Astrocyte of the hippocampus (primary cell): Measurements from ENCODE around the gene TAPT1.

ENCODE experiments used
- DNase-seq: peaks from one replicate; pipeline ENCODE4 v3.0.0; 2011; ENCODE audit warnings: low read depth, low spot score

TAPT1 gene

GRCh38 chr4:16225863-16226815 lies at the start of gene TAPT1:
Gene TAPT1, minus strand, starts transcription at chr4:16226471. Its CDS starts 14 bp downstream, at chr4:16226457.
- peak; percentile 92 for DNase-seq

GRCh38 chr4:16271411-16271810 lies 45.1 kb upstream of the TAPT1 start:
- DNase-seq, result no peak

GRCh38 chr4:16270454-16271328 lies 44.4 kb upstream of the TAPT1 start:
- DNase-seq, result no peak

GRCh38 chr4:16269742-16270453 lies 43.6 kb upstream of the TAPT1 start:
- peak; percentile 84 for DNase-seq

GRCh38 chr4:16269240-16269639 lies 43.0 kb upstream of the TAPT1 start:
- DNase-seq, result no peak

GRCh38 chr4:16268290-16268689 lies 42.0 kb upstream of the TAPT1 start:
- no peak for DNase-seq

GRCh38 chr4:16267639-16268038 lies 41.4 kb upstream of the TAPT1 start:
- DNase-seq, result no peak

- no peak for DNase-seq
These were observed 39.5 kb upstream of the TAPT1 start for GRCh38 chr4:16265820-16266219.

GRCh38 chr4:16264798-16265197 lies 38.5 kb upstream of the TAPT1 start:
- DNase-seq, result peak; percentile 63

GRCh38 chr4:16263056-16263455 lies 36.8 kb upstream of the TAPT1 start:
- peak; percentile 26 for DNase-seq

- no peak for DNase-seq
These were observed 35.9 kb upstream of the TAPT1 start for GRCh38 chr4:16262188-16262587.

GRCh38 chr4:16261313-16261878 lies 35.1 kb upstream of the TAPT1 start:
- no peak for DNase-seq

- no peak for DNase-seq
These were observed 33.6 kb upstream of the TAPT1 start for GRCh38 chr4:16259889-16260246.

- no peak for DNase-seq
These were observed 33.1 kb upstream of the TAPT1 start for GRCh38 chr4:16259241-16259888.

- no peak for DNase-seq
These were observed 31.3 kb upstream of the TAPT1 start for GRCh38 chr4:16257611-16258010.

- DNase-seq, result no peak
These were observed 30.1 kb upstream of the TAPT1 start for GRCh38 chr4:16256343-16256742.

GRCh38 chr4:16255730-16256129 lies 29.5 kb upstream of the TAPT1 start:
- no peak for DNase-seq

- DNase-seq, result peak; percentile 71
These were observed 27.1 kb upstream of the TAPT1 start for GRCh38 chr4:16253127-16253960.

- DNase-seq, result peak; percentile 60
These were observed 24.5 kb upstream of the TAPT1 start for GRCh38 chr4:16250661-16251365.
